OCI-LY3 (cell line): ENCODE data around the gene CROCC.
"Not testable (repeated sequence)": the region's sequence is repeated elsewhere in the genome, so short reads cannot be mapped to it uniquely, and the experiment has no call there.

Experiments
- EZH2phosphoT487 ChIP-seq: fragments of 200-600 bp; shearing (Covaris generic); IDR thresholded peaks from 2 replicates; pipeline ENCODE4 v1.6.1; 2018; ENCODE audit warnings: antibody characterized with exemption, mixed run types, low read depth
- TF ChIP-seq, protein P1 (sequence below): fragments of 200-600, 300-600 bp; sonication (generic); IDR thresholded peaks from 2 replicates; pipeline ENCODE4 v1.5.1; 2014; ENCODE audit warnings: antibody characterized with exemption, low read length, low read depth

DNA sequence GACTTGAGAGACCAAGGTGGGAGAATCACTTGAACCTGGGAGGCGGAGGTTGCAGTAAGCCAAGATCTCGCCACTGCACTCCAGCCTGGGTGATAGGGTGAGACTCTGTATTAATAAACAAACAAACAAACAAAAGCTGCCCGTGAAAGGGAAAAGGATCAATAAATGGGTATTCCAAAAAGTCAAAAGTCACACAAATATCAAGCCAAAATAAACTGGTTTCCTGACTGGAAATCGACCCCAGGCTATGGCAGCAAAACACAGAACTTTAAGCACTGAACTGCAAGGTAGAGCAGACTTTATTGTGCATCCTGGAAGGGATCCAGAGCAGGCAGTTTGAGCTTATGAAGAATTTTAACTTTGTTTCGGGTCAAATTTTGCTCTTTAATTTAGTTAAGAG is 37.2 kb upstream of the CROCC start:
- TF ChIP-seq, protein P1, sequence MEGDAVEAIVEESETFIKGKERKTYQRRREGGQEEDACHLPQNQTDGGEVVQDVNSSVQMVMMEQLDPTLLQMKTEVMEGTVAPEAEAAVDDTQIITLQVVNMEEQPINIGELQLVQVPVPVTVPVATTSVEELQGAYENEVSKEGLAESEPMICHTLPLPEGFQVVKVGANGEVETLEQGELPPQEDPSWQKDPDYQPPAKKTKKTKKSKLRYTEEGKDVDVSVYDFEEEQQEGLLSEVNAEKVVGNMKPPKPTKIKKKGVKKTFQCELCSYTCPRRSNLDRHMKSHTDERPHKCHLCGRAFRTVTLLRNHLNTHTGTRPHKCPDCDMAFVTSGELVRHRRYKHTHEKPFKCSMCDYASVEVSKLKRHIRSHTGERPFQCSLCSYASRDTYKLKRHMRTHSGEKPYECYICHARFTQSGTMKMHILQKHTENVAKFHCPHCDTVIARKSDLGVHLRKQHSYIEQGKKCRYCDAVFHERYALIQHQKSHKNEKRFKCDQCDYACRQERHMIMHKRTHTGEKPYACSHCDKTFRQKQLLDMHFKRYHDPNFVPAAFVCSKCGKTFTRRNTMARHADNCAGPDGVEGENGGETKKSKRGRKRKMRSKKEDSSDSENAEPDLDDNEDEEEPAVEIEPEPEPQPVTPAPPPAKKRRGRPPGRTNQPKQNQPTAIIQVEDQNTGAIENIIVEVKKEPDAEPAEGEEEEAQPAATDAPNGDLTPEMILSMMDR: not testable (repeated sequence)
- TF ChIP-seq EZH2phosphoT487: not testable (repeated sequence)
